ENCODE results near the gene MRPL52.
"Not testable (repeated sequence)": the region's sequence is repeated elsewhere in the genome, so short reads cannot be mapped to it uniquely, and the experiment has no call there.

Gene MRPL52

GRCh38 chr14:22829661-22830442 lies at the start of gene MRPL52:
TSS of gene MRPL52 (plus strand) at chr14:22829887. CDS start at chr14:22829913, 26 bp downstream.
- peak; percentile 89 for DNase-seq

- DNase-seq: no peak
These were observed 49.5 kb upstream of the MRPL52 start for GRCh38 chr14:22780105-22780679.

- no peak for DNase-seq
These were observed 48.8 kb upstream of the MRPL52 start for GRCh38 chr14:22780941-22781300.

- no peak for DNase-seq
These were observed 48.2 kb upstream of the MRPL52 start for GRCh38 chr14:22781301-22781991.

GRCh38 chr14:22786685-22787084 lies 43.0 kb upstream of the MRPL52 start:
- no peak for DNase-seq

- no peak for DNase-seq
These were observed 38.4 kb upstream of the MRPL52 start for GRCh38 chr14:22791301-22791700.

GRCh38 chr14:22792158-22792557 lies 37.5 kb upstream of the MRPL52 start:
- DNase-seq: no peak

GRCh38 chr14:22793550-22793949 lies 36.1 kb upstream of the MRPL52 start:
- DNase-seq: not testable (repeated sequence)

GRCh38 chr14:22793976-22794375 lies 35.7 kb upstream of the MRPL52 start:
- no peak for DNase-seq

GRCh38 chr14:22794551-22794951 lies 35.1 kb upstream of the MRPL52 start:
- DNase-seq: no peak

- DNase-seq: no peak
These were observed 33.5 kb upstream of the MRPL52 start for GRCh38 chr14:22796087-22796707.

- no peak for DNase-seq
These were observed 32.4 kb upstream of the MRPL52 start for GRCh38 chr14:22797017-22797917.

GRCh38 chr14:22798528-22798927 lies 31.2 kb upstream of the MRPL52 start:
- no peak for DNase-seq

GRCh38 chr14:22800346-22800745 lies 29.3 kb upstream of the MRPL52 start:
- DNase-seq: no peak

- no peak for DNase-seq
These were observed 28.0 kb upstream of the MRPL52 start for GRCh38 chr14:22801716-22802115.

GRCh38 chr14:22802860-22803686 lies 26.6 kb upstream of the MRPL52 start:
- DNase-seq: no peak

- no peak for DNase-seq
These were observed 26.1 kb upstream of the MRPL52 start for GRCh38 chr14:22803687-22803974.

- not testable (repeated sequence) for DNase-seq
These were observed 24.5 kb upstream of the MRPL52 start for GRCh38 chr14:22805235-22805634.

GRCh38 chr14:22807432-22808087 lies 22.1 kb upstream of the MRPL52 start:
- no peak for DNase-seq

- DNase-seq: no peak
These were observed 21.1 kb upstream of the MRPL52 start for GRCh38 chr14:22808388-22809209.

All from NCI-H146 (cell line).